Neural progenitor cell (in vitro differentiated cells): ENCODE results near the gene VOPP1. TPM values are rescaled to one million over a fixed set of nuclear protein-coding genes. Genes with fewer than 3 reads are reported as not detected.

ENCODE experiments used
- DNase-seq: peaks from one replicate; pipeline ENCODE4 v3.0.0-alpha.2; 2016; ENCODE audit warnings: low spot score
- H2AFZ ChIP-seq: fragments of 200-600 bp; sonication (generic); replicated peaks from 2 replicates; pipeline ENCODE4 v1.6.1; 2016; ENCODE audit warnings: antibody characterized with exemption
- H3F3A ChIP-seq: fragments of 200-600 bp; sonication (generic); 2 replicates; pipeline ENCODE4 v1.6.1; 2016; ENCODE audit warnings: antibody characterized with exemption, low read depth
- H3K27ac ChIP-seq: fragments of 200-600 bp; sonication (generic); 2 replicates; pipeline ENCODE4 v1.5.1; 2016; ENCODE audit warnings: mild to moderate bottlenecking
- H3K27me3 ChIP-seq: fragments of 200-600 bp; sonication (generic); 2 replicates; pipeline ENCODE4 v1.6.1; 2016; ENCODE audit warnings: mild to moderate bottlenecking, moderate library complexity
- H3K36me3 ChIP-seq: fragments of 200-600 bp; sonication (generic); 2 replicates; pipeline ENCODE4 v1.5.1; 2016
- H3K4me1 ChIP-seq: fragments of 200-600 bp; sonication (generic); 2 replicates; pipeline ENCODE4 v1.6.1; 2016; ENCODE audit warnings: mixed run types
- H3K4me2 ChIP-seq: fragments of 200-600 bp; sonication (generic); 2 replicates; pipeline ENCODE4 v1.6.1; 2016
- H3K4me3 ChIP-seq: fragments of 200-600 bp; sonication (generic); 2 replicates; pipeline ENCODE4 v1.5.1; 2016
- H3K79me2 ChIP-seq: fragments of 200-600 bp; sonication (generic); 2 replicates; pipeline ENCODE4 v1.6.1; 2016; ENCODE audit warnings: low read depth
- H3K9ac ChIP-seq: fragments of 200-600 bp; sonication (generic); 2 replicates; pipeline ENCODE4 v1.6.1; 2016
- H3K9me3 ChIP-seq: fragments of 200-600 bp; sonication (generic); 2 replicates; pipeline ENCODE4 v1.5.1; 2016; ENCODE audit warnings: low read depth
- H4K20me1 ChIP-seq: fragments of 200-600 bp; sonication (generic); 2 replicates; pipeline ENCODE4 v1.6.1; 2016; ENCODE audit warnings: low read depth
- H3K27ac Mint-ChIP-seq: 3 replicates; pipeline ENCODE4 v1.8.0; 2021; ENCODE audit warnings: mixed read lengths
- H3K27me3 Mint-ChIP-seq: 2 replicates; pipeline ENCODE4 v1.8.0; 2022; ENCODE audit warnings: low read depth, mild to moderate bottlenecking, inconsistent platforms, moderate library complexity, mixed read lengths; ENCODE audit not compliant: insufficient read depth
- H3K36me3 Mint-ChIP-seq: 3 replicates; pipeline ENCODE4 v1.8.0; 2021; ENCODE audit warnings: mixed read lengths
- H3K4me1 Mint-ChIP-seq: 3 replicates; pipeline ENCODE4 v1.8.0; 2021; ENCODE audit warnings: mixed read lengths
- H3K4me3 Mint-ChIP-seq: 3 replicates; pipeline ENCODE4 v1.8.0; 2021; ENCODE audit warnings: mild to moderate bottlenecking, moderate library complexity, mixed read lengths
- H3K9me3 Mint-ChIP-seq: 3 replicates; pipeline ENCODE4 v1.8.0; 2020; ENCODE audit warnings: mixed read lengths
- CTCF ChIP-seq: fragments of 200-600 bp; sonication (generic); IDR thresholded peaks from 2 replicates; pipeline ENCODE4 v1.5.1; 2017; ENCODE audit warnings: antibody characterized with exemption, mild to moderate bottlenecking
- EZH2 ChIP-seq: fragments of 200-600 bp; sonication (generic); IDR thresholded peaks from 2 replicates; pipeline ENCODE4 v1.6.1; 2017; ENCODE audit warnings: antibody characterized with exemption, mild to moderate bottlenecking, moderate library complexity
- EZH2phosphoT487 ChIP-seq: fragments of 200-600 bp; sonication (generic); IDR thresholded peaks from 2 replicates; pipeline ENCODE4 v1.6.1; 2017; ENCODE audit warnings: antibody characterized with exemption
- total RNA-seq: library from RNA; depleted of rRNA; stranded (reverse); fragments of >200 nt; gene quantifications from 2 replicates; pipeline ENCODE4 v1.2.3, GENCODE V29; 2015; ENCODE audit warnings: low replicate concordance

Gene VOPP1
- total RNA-seq, 1 donor from 2014 or later: 46.6 TPM

GRCh38 chr7:55567571-55567970, 4.7 kb downstream of the VOPP1 start:
- peaks cover 21% of the 10 kb centered on the region for H3F3A ChIP-seq
- H4K20me1 ChIP-seq: peaks cover 52% of the 10 kb centered on the region
- no peak overlapping the region for H3K27ac ChIP-seq
- no peaks in the 10 kb centered on the region for H3K9me3 ChIP-seq
- peaks cover 41% of the 10 kb centered on the region for H3K4me1 ChIP-seq
- peaks cover 2% of the 10 kb centered on the region for H3K27me3 Mint-ChIP-seq
- H3K4me3 ChIP-seq: no peak overlapping the region
- peaks cover 93% of the 10 kb centered on the region for H3K79me2 ChIP-seq
- TF ChIP-seq CTCF (no peak), EZH2 (no peak), EZH2phosphoT487 (no peak)
- peaks cover 1% of the 10 kb centered on the region for H3K27me3 ChIP-seq
- H3K9ac ChIP-seq: no peak overlapping the region
- H3K9me3 Mint-ChIP-seq: peaks cover 6% of the 10 kb centered on the region
- no peak overlapping the region for H2AFZ ChIP-seq
- H3K36me3 ChIP-seq: no peaks in the 10 kb centered on the region
- H3K27ac Mint-ChIP-seq: no peak overlapping the region
- no peak overlapping the region for H3K4me2 ChIP-seq
- peaks cover 22% of the 10 kb centered on the region for H3K36me3 Mint-ChIP-seq
- no peak overlapping the region for H3K4me3 Mint-ChIP-seq
- DNase-seq: no peak
- H3K4me1 Mint-ChIP-seq: peaks cover 26% of the 10 kb centered on the region

DNA sequence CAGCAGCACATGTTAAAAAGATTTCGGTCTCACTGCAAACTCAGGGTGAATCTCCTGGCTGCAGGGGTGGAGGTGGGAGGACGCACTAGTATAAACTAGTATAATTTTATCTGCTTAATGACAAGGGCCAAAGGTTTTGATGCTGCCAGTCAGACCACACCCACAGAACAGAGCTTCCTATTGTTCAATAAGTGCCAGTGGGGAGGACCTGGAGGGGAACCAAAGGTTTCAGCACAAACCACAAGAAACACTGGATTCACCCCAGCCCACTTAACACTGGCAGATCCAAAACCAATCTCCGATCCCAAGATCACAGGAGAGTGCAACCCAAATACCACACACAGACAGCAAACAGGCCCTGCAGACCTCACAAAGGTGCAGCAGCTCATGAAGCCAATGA, 6.6 kb downstream of the VOPP1 start:
- Mint-ChIP-seq H3K27ac (no peak overlapping the region), H3K27me3 (peaks cover 2% of the 10 kb centered on the region), H3K9me3 (peaks cover 6% of the 10 kb centered on the region), H3K4me1 (peaks cover 22% of the 10 kb centered on the region), H3K4me3 (no peak overlapping the region), H3K36me3 (peaks cover 26% of the 10 kb centered on the region)
- H3K4me2 ChIP-seq: no peak overlapping the region
- H3F3A ChIP-seq: peaks cover 21% of the 10 kb centered on the region
- no peak overlapping the region for H3K4me3 ChIP-seq
- no peak overlapping the region for H2AFZ ChIP-seq
- no peaks in the 10 kb centered on the region for H3K27me3 ChIP-seq
- no peak for DNase-seq
- no peaks in the 10 kb centered on the region for H3K9me3 ChIP-seq
- TF ChIP-seq EZH2 (no peak), EZH2phosphoT487 (no peak), CTCF (no peak)
- no peak overlapping the region for H3K27ac ChIP-seq
- H3K9ac ChIP-seq: no peak overlapping the region
- peaks cover 99% of the 10 kb centered on the region for H3K79me2 ChIP-seq
- H3K36me3 ChIP-seq: no peaks in the 10 kb centered on the region
- peaks cover 48% of the 10 kb centered on the region for H4K20me1 ChIP-seq
- peaks cover 36% of the 10 kb centered on the region for H3K4me1 ChIP-seq

DNA sequence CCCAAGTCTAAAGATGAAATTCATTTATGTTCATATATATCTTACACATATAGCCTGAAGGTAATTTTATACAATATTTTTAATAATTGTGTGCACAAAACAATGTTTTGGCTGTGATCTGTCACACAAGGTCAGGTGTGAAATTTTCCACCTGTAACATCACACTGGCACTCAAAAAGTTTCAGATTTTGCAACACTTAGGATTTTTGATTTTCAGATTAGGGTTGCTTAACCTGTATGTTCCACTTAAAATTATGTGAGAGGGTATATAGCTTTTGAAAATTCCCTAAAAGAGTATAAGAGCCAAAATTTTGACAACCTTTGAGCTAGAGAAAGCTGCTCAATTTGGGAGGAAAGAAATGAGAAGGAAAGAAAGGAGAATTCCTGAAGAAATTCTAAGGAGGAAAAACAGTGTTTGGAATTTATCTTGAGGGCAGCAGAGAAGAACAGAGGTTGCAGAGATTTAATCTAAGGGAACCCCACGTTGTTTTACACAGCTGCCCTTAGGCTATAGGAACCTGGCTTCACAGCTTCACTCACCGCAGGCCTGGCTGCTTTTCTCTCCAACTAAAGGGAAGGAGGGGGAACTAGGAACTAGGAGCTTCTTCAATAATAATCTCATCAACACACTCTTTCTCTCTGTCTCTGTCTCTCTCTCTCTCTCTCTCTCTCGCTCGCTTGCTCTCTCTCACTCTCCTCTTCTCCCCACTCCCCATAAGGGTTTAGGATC, 8.5 kb downstream of the VOPP1 start:
- no peaks in the 10 kb centered on the region for H3K27me3 ChIP-seq
- Mint-ChIP-seq H3K27me3 (peaks cover 2% of the 10 kb centered on the region), H3K4me3 (no peak overlapping the region), H3K36me3 (peaks cover 26% of the 10 kb centered on the region), H3K4me1 (peaks cover 13% of the 10 kb centered on the region), H3K9me3 (peaks cover 6% of the 10 kb centered on the region), H3K27ac (no peak overlapping the region)
- no peak overlapping the region for H2AFZ ChIP-seq
- DNase-seq: no peak
- H3K4me3 ChIP-seq: no peak overlapping the region
- H3K9me3 ChIP-seq: no peaks in the 10 kb centered on the region
- H3K79me2 ChIP-seq: peaks cover 92% of the 10 kb centered on the region
- H3K4me1 ChIP-seq: peaks cover 17% of the 10 kb centered on the region
- no peak for TF ChIP-seq EZH2
- no peak for TF ChIP-seq CTCF
- no peak for TF ChIP-seq EZH2phosphoT487
- H3K9ac ChIP-seq: no peak overlapping the region
- H3K27ac ChIP-seq: no peak overlapping the region
- peaks cover 48% of the 10 kb centered on the region for H4K20me1 ChIP-seq
- no peak overlapping the region for H3K4me2 ChIP-seq
- H3K36me3 ChIP-seq: no peaks in the 10 kb centered on the region
- H3F3A ChIP-seq: peaks cover 7% of the 10 kb centered on the region
